ENCODE measurements around the gene ALOX15. TPM values are rescaled to one million over a fixed set of nuclear protein-coding genes. Genes with fewer than 3 reads are reported as not detected.
"Not testable (repeated sequence)": the region's sequence is repeated elsewhere in the genome, so short reads cannot be mapped to it uniquely, and the experiment has no call there.

The ALOX15 gene
- total and polyA plus RNA-seq, 8 donors = 0.15 to 4.8 (median 3.4) TPM

GRCh38 chr17:4592240-4593005 lies 49.1 kb downstream of the ALOX15 start:
- DNase-seq (no peak), ATAC-seq (no peak)
- intact Hi-C loops (cut with DNase I) = no loop called here
- H3K9me3 ChIP-seq = no peaks in the 10 kb centered on the region
- TF ChIP-seq, protein P1, sequence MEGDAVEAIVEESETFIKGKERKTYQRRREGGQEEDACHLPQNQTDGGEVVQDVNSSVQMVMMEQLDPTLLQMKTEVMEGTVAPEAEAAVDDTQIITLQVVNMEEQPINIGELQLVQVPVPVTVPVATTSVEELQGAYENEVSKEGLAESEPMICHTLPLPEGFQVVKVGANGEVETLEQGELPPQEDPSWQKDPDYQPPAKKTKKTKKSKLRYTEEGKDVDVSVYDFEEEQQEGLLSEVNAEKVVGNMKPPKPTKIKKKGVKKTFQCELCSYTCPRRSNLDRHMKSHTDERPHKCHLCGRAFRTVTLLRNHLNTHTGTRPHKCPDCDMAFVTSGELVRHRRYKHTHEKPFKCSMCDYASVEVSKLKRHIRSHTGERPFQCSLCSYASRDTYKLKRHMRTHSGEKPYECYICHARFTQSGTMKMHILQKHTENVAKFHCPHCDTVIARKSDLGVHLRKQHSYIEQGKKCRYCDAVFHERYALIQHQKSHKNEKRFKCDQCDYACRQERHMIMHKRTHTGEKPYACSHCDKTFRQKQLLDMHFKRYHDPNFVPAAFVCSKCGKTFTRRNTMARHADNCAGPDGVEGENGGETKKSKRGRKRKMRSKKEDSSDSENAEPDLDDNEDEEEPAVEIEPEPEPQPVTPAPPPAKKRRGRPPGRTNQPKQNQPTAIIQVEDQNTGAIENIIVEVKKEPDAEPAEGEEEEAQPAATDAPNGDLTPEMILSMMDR (IDR thresholded peaks at IDR 0.05) = no peak
- H3K36me3 ChIP-seq = no peaks in the 10 kb centered on the region
- H3K4me3 ChIP-seq = no peak overlapping the region
- peaks cover 6 to 7% of the 10 kb centered on the region in 2 donors for H3K4me1 ChIP-seq
- H3K27me3 ChIP-seq = peaks cover 0 to 29% of the 10 kb centered on the region in 2 donors
- no peak overlapping the region for H3K27ac ChIP-seq

DNA sequence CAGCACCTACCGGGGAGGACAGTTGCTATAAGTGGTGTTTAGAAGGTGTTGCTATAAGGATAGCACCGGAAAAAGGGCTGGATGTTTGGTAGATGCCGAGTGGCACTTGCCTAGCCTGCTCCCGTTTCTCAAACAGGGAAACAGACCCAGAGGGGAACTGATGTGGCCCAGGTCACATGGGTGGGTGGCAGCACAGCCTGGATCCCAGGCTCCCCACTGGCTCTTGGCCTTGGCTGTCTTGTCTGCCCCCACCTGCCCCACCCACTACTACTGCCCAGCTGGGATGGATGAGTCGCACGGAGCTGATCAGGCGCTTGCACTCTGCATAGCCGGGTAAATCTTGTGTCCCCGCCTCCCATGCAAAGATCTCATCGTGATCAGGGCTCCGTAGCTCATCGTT lies 49.9 kb downstream of the ALOX15 start:
- Histone ChIP-seq H3K4me1 (peaks cover 6 to 7% of the 10 kb centered on the region in 2 donors), H3K36me3 (no peaks in the 10 kb centered on the region), H3K9me3 (no peaks in the 10 kb centered on the region), H3K27me3 (peaks cover 0 to 29% of the 10 kb centered on the region in 2 donors), H3K4me3 (no peak overlapping the region), H3K27ac (no peak overlapping the region)
- intact Hi-C loops (cut with DNase I) = no loop called here
- ATAC-seq (peak; percentile 32), DNase-seq (peak in 1 of 4 donors; percentile 59)
- TF ChIP-seq, protein P1 (IDR thresholded peaks at IDR 0.05) = no peak

GRCh38 chr17:4590981-4591453 lies 50.5 kb downstream of the ALOX15 start:
- H3K4me1 ChIP-seq = peaks cover 6 to 7% of the 10 kb centered on the region in 2 donors
- peak in 1 of 4 donors; percentile 48 for DNase-seq
- ATAC-seq = no peak

GRCh38 chr17:4590042-4590441 lies 51.4 kb downstream of the ALOX15 start:
- intact Hi-C loops (cut with DNase I); H3K4me1 ChIP-seq; H3K27ac ChIP-seq; H3K9me3 ChIP-seq; H3K36me3 ChIP-seq; ATAC-seq; H3K4me3 ChIP-seq: not testable (repeated sequence)
- peak in 1 of 4 donors; percentile 44 for DNase-seq
- peaks cover 4 to 36% of the 10 kb centered on the region in 2 donors for H3K27me3 ChIP-seq

More at GRCh38 chr17:4590981-4591453, 50.5 kb downstream of the ALOX15 start:
- peaks cover 0 to 30% of the 10 kb centered on the region in 2 donors for H3K27me3 ChIP-seq
- no peak overlapping the region for H3K27ac ChIP-seq
- H3K9me3 ChIP-seq = no peaks in the 10 kb centered on the region
- TF ChIP-seq, protein P1 (IDR thresholded peaks at IDR 0.05) = no peak
- intact Hi-C loops (cut with DNase I) = no loop called here
- H3K36me3 ChIP-seq = no peaks in the 10 kb centered on the region
- H3K4me3 ChIP-seq = no peak overlapping the region

DNA sequence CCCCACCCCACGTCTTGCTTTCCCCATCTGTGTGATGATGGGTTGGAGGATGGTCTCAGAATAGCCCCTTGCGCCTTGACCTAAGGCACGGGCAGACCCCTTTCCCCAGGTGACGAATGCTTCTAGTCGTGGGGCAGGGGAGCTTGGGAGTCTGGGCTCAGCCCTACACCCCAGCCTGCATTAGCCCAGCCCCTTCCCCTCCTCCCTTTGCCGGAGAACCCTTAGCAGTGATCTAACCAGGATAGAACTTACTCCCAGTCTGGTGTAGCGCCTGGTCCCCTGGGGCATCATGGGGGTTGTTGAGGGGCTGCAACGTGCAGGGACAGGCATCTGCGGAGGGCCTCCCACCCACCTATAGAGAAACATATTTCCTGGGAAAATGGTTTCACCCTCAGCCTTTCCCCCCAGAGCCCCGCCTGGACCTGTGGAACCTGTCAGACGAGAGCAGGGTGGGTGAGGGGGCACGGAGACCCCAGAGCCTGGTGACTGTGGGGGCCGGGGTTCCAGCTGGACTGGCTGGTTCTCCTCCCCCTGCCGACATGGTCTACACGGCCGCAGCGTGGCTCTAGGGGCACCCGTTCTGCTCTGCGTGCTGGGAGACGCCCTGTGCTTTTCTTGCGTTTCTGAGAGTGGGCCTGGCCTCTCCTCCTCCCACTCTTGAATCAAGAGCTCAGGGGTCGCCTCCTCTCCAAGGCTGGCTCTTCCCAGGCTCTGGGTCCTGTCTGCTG lies 52.4 kb downstream of the ALOX15 start:
- Histone ChIP-seq H3K9me3 (no peaks in the 10 kb centered on the region), H3K4me1 (peaks cover 2 to 13% of the 10 kb centered on the region in 2 donors)
- DNase-seq = peak in 1 of 4 donors; percentile 60

More for the DNA sequence above, 52.4 kb downstream of the ALOX15 start:
- H3K4me3 ChIP-seq = no peak overlapping the region
- no peak for ATAC-seq
- no peak overlapping the region for H3K27ac ChIP-seq
- TF ChIP-seq, protein P1 (IDR thresholded peaks at IDR 0.05) = no peak
- peaks cover 14 to 44% of the 10 kb centered on the region in 2 donors for H3K27me3 ChIP-seq
- H3K36me3 ChIP-seq = no peaks in the 10 kb centered on the region
- intact Hi-C loops (cut with DNase I) = no loop called here
